Stimulated activated naive CD8-positive, alpha-beta T cell treated with anti-CD3 and anti-CD28 coated beads, Interleukin-15, Interleukin-2, amounts not matched to agents 100 ng/mL and 50 ng/mL, for 24 hours (primary cell): ENCODE results near the gene GPR153.
A peak's percentile ranks its signal among the peaks of the same experiment; 100 is the strongest.
"Not testable (repeated sequence)": the region's sequence is repeated elsewhere in the genome, so short reads cannot be mapped to it uniquely, and the experiment has no call there.

ENCODE experiments used
- H3K27ac Mint-ChIP-seq: one replicate; pipeline ENCODE4 v1.8.0; 2021; ENCODE audit warnings: mild to moderate bottlenecking, mixed read lengths
- H3K27me3 Mint-ChIP-seq: one replicate; pipeline ENCODE4 v1.8.0; 2021; ENCODE audit warnings: mixed read lengths
- H3K36me3 Mint-ChIP-seq: one replicate; pipeline ENCODE4 v1.8.0; 2021; ENCODE audit warnings: low read depth, mixed read lengths
- H3K4me1 Mint-ChIP-seq: one replicate; pipeline ENCODE4 v1.8.0; 2021; ENCODE audit warnings: low read depth, mixed read lengths
- H3K4me3 Mint-ChIP-seq: one replicate; pipeline ENCODE4 v1.8.0; 2021; ENCODE audit warnings: mild to moderate bottlenecking, mixed read lengths
- H3K9me3 Mint-ChIP-seq: one replicate; pipeline ENCODE4 v1.8.0; 2021; ENCODE audit warnings: mixed read lengths

Gene GPR153

DNA sequence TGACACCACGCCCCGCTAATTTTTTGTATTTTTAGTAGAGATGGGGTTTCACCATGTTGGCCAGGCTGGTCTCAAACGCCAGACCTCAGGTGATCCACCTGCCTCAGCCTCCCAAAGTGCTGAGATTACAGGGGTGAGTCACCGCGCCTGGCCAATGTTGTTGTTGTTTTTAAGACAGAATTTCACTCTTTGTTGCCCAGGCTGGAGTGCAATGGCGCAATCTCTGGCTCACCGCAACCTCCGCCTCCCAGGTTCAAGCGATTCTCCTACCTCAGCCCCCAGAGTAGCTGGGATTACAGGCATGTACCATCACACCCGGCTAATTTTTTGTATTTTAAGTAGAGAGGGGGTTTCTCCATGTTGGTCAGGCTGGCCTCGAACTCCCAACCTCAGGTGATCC lies 41.3 kb downstream of the GPR153 start:
- Mint-ChIP-seq H3K27me3 (peaks cover 12% of the 10 kb centered on the region), H3K36me3 (peaks cover 32% of the 10 kb centered on the region)
- H3K9me3 Mint-ChIP-seq, H3K4me1 Mint-ChIP-seq, H3K27ac Mint-ChIP-seq, H3K4me3 Mint-ChIP-seq: not testable (repeated sequence)

GRCh38 chr1:6218375-6219164 lies 42.3 kb downstream of the GPR153 start:
- Mint-ChIP-seq H3K36me3 (peaks cover 21% of the 10 kb centered on the region), H3K9me3 (no peaks in the 10 kb centered on the region), H3K27me3 (peaks cover 12% of the 10 kb centered on the region), H3K4me1 (no peaks in the 10 kb centered on the region), H3K27ac (no peak overlapping the region), H3K4me3 (no peak overlapping the region)

GRCh38 chr1:6212193-6212959 lies 48.5 kb downstream of the GPR153 start:
- Mint-ChIP-seq H3K4me3 (no peak overlapping the region), H3K27ac (no peak overlapping the region), H3K9me3 (no peaks in the 10 kb centered on the region), H3K4me1 (peaks cover 4% of the 10 kb centered on the region), H3K36me3 (no peaks in the 10 kb centered on the region), H3K27me3 (peaks cover 22% of the 10 kb centered on the region)

GRCh38 chr1:6211731-6212130 lies 49.2 kb downstream of the GPR153 start:
- no peaks in the 10 kb centered on the region for H3K9me3 Mint-ChIP-seq
- peaks cover 26% of the 10 kb centered on the region for H3K27me3 Mint-ChIP-seq
- H3K27ac Mint-ChIP-seq, result no peak overlapping the region
- H3K36me3 Mint-ChIP-seq, result no peaks in the 10 kb centered on the region
- H3K4me3 Mint-ChIP-seq, result no peak overlapping the region
- H3K4me1 Mint-ChIP-seq, result peaks cover 4% of the 10 kb centered on the region

DNA sequence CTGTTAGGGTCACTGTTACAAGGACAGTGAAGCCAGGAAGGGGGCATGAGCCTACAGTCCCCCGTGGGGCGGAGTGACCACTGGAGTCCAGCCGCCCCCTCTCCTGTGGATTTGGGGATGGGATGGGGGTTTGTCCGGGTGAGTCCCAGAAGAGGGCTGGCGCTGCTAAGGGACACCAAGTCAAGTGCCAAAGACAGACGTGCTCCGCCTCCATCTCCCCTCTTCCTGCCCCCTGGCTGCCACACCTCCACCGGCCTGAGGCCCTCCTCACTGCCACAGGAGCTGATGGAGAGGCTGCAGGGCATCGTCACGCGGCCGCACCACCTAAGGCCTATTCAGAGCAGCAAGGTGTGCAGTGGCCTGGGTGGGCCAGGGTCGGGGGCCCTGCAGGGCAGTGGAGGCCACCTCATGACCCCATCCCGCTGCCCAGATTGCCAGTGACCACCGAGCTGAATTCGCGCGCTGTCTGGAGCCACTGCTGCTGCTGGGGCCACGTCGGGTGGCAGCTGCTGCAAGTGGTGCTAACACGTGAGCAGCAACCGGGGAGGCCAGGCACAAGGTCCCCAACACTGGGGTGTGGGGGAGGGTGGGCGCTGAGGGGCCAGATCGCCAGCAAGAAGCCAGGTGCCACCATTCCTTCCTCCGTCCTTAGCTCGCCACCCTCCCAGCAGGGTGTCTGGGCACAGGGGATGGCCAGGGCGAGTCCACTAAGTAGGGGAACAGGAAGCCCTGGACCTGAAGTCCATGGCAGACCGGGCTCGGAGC lies 50.1 kb downstream of the GPR153 start:
- H3K4me3 Mint-ChIP-seq, result no peak overlapping the region
- peaks cover 25% of the 10 kb centered on the region for H3K27me3 Mint-ChIP-seq
- H3K27ac Mint-ChIP-seq, result no peak overlapping the region
- no peaks in the 10 kb centered on the region for H3K36me3 Mint-ChIP-seq
- peaks cover 4% of the 10 kb centered on the region for H3K4me1 Mint-ChIP-seq
- no peaks in the 10 kb centered on the region for H3K9me3 Mint-ChIP-seq

DNA sequence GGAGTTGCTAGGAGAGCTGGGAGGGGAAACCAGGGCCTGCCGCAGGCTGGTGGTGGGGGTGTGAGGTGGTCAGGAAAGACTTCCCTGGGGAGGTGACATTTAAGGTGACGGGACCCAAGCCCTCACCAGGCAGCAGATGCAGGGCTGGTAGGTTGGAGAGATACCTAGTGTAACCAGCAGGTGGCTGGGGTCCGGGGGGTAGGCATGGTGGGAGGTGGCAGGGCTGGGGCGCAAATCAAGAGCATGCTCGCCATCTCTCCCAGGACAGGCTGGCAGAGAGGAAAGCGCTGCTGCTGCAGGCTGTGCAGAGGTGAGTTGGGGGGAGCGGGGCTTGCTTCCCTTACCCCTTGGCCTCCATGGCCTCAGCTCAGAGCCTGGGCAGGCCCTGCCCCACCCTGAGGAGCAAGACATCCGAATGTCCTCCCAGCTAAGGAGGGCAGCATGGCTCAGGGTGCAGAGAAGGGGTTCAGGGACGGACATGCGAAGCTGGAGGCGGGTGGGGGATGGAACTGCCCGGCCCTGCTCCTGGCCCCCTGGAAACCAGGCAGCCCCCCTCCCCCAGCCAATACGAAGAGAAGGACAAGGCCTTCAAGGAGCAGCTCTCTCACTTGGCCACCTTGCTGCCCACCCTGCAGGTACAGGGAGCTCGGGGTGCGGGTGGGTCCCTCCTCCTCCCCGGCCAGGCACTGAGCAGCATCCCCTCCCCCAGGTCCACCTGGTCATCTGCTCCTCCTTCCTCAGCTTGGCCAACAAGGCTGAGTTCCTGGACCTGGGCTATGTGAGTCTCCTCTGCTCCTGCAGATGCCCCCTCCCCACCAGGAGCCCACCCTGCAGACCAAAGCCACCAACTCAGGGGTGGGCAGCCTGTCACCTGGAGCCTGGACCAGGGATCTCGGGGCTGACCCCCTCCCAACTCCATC lies 51.0 kb downstream of the GPR153 start:
- peaks cover 18% of the 10 kb centered on the region for H3K27me3 Mint-ChIP-seq
- H3K4me3 Mint-ChIP-seq, result no peak overlapping the region

GRCh38 chr1:6208723-6209660 lies 51.9 kb downstream of the GPR153 start:
- Mint-ChIP-seq H3K4me1 (peaks cover 10% of the 10 kb centered on the region), H3K27me3 (peaks cover 15% of the 10 kb centered on the region), H3K27ac (no peak overlapping the region), H3K36me3 (no peaks in the 10 kb centered on the region), H3K4me3 (peak overlapping the region; percentile 7), H3K9me3 (no peaks in the 10 kb centered on the region)

More for the DNA sequence above, 51.0 kb downstream of the GPR153 start:
- Mint-ChIP-seq H3K36me3 (no peaks in the 10 kb centered on the region), H3K4me1 (peaks cover 6% of the 10 kb centered on the region), H3K27ac (no peak overlapping the region), H3K9me3 (no peaks in the 10 kb centered on the region)

- H3K27me3 Mint-ChIP-seq, result peaks cover 15% of the 10 kb centered on the region
- no peaks in the 10 kb centered on the region for H3K9me3 Mint-ChIP-seq
- no peaks in the 10 kb centered on the region for H3K36me3 Mint-ChIP-seq
- H3K4me3 Mint-ChIP-seq, result no peak overlapping the region
- no peak overlapping the region for H3K27ac Mint-ChIP-seq
- H3K4me1 Mint-ChIP-seq, result peaks cover 10% of the 10 kb centered on the region
Measured at GRCh38 chr1:6207921-6208320, 53.0 kb downstream of the GPR153 start.

GRCh38 chr1:6207075-6207885 lies 53.6 kb downstream of the GPR153 start:
- H3K27me3 Mint-ChIP-seq, result peaks cover 12% of the 10 kb centered on the region

GRCh38 chr1:6206520-6206855 lies 54.4 kb downstream of the GPR153 start:
- peak overlapping the region; percentile 65 for H3K4me3 Mint-ChIP-seq

More at GRCh38 chr1:6207075-6207885, 53.6 kb downstream of the GPR153 start:
- Mint-ChIP-seq H3K36me3 (no peaks in the 10 kb centered on the region), H3K9me3 (no peaks in the 10 kb centered on the region), H3K4me1 (peaks cover 10% of the 10 kb centered on the region), H3K27ac (no peak overlapping the region), H3K4me3 (peak overlapping the region; percentile 65)

DNA sequence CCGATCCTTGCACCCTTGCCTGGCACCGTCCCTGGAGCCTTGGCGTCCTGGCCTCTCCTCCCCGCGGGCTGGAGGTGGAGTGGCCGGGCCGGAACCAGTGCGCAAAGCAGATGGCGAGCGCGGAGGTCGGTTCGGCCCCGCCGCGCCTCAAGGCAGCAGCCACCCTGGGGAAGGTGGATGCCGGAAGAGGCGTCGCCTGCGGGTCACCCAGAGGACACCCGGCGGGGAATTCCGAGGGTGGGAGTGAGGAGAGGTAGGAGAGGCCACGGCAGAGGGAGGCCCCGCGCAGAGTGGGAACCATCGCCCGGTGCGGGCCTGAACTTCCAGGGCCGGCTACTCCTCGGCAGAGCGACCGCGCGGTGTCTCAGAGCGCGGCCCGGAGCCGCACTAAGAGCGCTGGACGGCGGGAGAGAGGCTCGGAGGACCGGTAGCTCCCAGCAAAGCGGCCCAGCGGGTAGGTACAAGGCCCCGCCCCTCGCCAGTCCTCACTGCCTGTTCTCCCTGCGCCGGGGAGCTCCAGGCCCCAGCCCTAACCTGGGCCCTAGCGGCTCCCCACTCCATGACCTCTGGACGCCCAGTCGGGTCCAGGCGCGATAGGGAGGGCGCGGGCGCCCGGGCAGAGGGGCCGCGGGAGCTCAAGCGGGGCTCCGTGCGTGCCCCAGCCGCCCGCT lies 54.9 kb downstream of the GPR153 start, which contains the start of gene RNF207:
Gene RNF207, plus strand, starts transcription at position 271 of the 671 bp plus-strand sequence. CDS start 417 bp downstream, outside the sequence.
- H3K9me3 Mint-ChIP-seq, result no peaks in the 10 kb centered on the region
- H3K27ac Mint-ChIP-seq, result no peak within 1 kb of the TSS
- peak within 1 kb of the TSS; percentile 70 for H3K4me3 Mint-ChIP-seq
- H3K36me3 Mint-ChIP-seq, result no peaks in the 10 kb centered on the region
- peaks cover 12% of the 10 kb centered on the region for H3K27me3 Mint-ChIP-seq
- H3K4me1 Mint-ChIP-seq, result peaks cover 10% of the 10 kb centered on the region

More at GRCh38 chr1:6206520-6206855, 54.4 kb downstream of the GPR153 start:
- H3K9me3 Mint-ChIP-seq, result no peaks in the 10 kb centered on the region
- H3K27ac Mint-ChIP-seq, result no peak overlapping the region
- peaks cover 10% of the 10 kb centered on the region for H3K4me1 Mint-ChIP-seq
- no peaks in the 10 kb centered on the region for H3K36me3 Mint-ChIP-seq
- H3K27me3 Mint-ChIP-seq, result peaks cover 12% of the 10 kb centered on the region

- H3K27me3 Mint-ChIP-seq, result peaks cover 5% of the 10 kb centered on the region
- no peak overlapping the region for H3K27ac Mint-ChIP-seq
Measured at GRCh38 chr1:6202256-6202655, 58.6 kb downstream of the GPR153 start.

More at GRCh38 chr1:6202256-6202655, 58.6 kb downstream of the GPR153 start:
- Mint-ChIP-seq H3K9me3 (no peaks in the 10 kb centered on the region), H3K36me3 (peaks cover 16% of the 10 kb centered on the region), H3K4me1 (peaks cover 36% of the 10 kb centered on the region), H3K4me3 (no peak overlapping the region)
